HepG2 (cell line): Measurements from ENCODE around the gene NRG2. TPM values are rescaled to one million over a fixed set of nuclear protein-coding genes. Genes with fewer than 3 reads are reported as not detected.

Source experiments
- ATAC-seq: fragments of 200-7000 bp; cut with Tn5 transposase; 3 replicates; pipeline ENCODE4 v1.9.1; 2020; ENCODE audit warnings: mild to moderate bottlenecking, moderate library complexity
- BruUV-seq: library from RNA; stranded (reverse); fragments of 400-500 nt; replicated peaks from 2 replicates; lab custom pipeline; 2021; lab: Mats Ljungman, UMichigan
- CTCF ChIA-PET: fragments of 300-600 bp; formaldehyde crosslinking; extraction: SDS; loops from one replicate; lab custom pipeline; 2021; ENCODE audit warnings: low total read pairs, inconsistent platforms, low intra/inter-chr PET ratio; lab: Yijun Ruan, JAX
- POLR2A ChIA-PET: fragments of 350-600 bp; sonication (Branson Sonifier 250); formaldehyde crosslinking; loops from one replicate; lab custom pipeline; 2020; ENCODE audit warnings: antibody characterized with exemption, inconsistent platforms; lab: Yijun Ruan, JAX
- DNase-seq: peaks from one replicate; pipeline ENCODE4 v3.0.0-alpha.2; 2015; ENCODE audit warnings: low spot score
- FAIRE-seq: peaks from 3 replicates; lab custom pipeline; 2011; peaks lifted over from hg19 to GRCh38; lab: Jason Lieb, UNC
- H2AFZ ChIP-seq: one replicate; pipeline ENCODE4 v1.6.1; 2011; ENCODE audit warnings: low read length, inconsistent platforms
- H3K27ac ChIP-seq: fragments of 300-600 bp; 3 replicates; pipeline ENCODE4 v1.8.0; 2011; ENCODE audit warnings: mixed run types, mild to moderate bottlenecking, mixed read lengths, low read length, inconsistent platforms; ENCODE audit not compliant: insufficient read depth; ENCODE audit errors: extremely low read length
- H3K27me3 ChIP-seq, 2 experiments: fragments of 200-600 bp in 1 of 2; 2 replicates in 1 of 2; 3 replicates in 1 of 2; pipeline versions ENCODE4 v1.6.0 to v1.8.0; 2011; ENCODE audit warnings: low read length in 2 of 2, mild to moderate bottlenecking in 2 of 2, moderate library complexity in 2 of 2, inconsistent platforms in 1 of 2; ENCODE audit not compliant: insufficient read depth in 2 of 2, control insufficient read depth in 1 of 2
- H3K36me3 ChIP-seq, 2 experiments: fragments of 200-600 bp in 1 of 2; replicated peaks in 1 of 2; 2 replicates in 1 of 2; 3 replicates in 1 of 2; pipeline versions ENCODE4 v1.5.1 to v1.8.0; 2011; ENCODE audit warnings: low read length in 2 of 2, inconsistent platforms in 1 of 2; ENCODE audit not compliant: insufficient read depth in 2 of 2, control insufficient read depth in 1 of 2
- H3K4me1 ChIP-seq: 2 replicates; pipeline ENCODE4 v1.5.1; 2012; ENCODE audit warnings: low read length, inconsistent platforms; ENCODE audit not compliant: insufficient read depth
- H3K4me2 ChIP-seq: 2 replicates; pipeline ENCODE4 v1.6.0; 2011; ENCODE audit warnings: low read depth, low read length, inconsistent platforms
- H3K4me3 ChIP-seq, 3 experiments: fragments of 200-600 bp in 1 of 3; sonication (generic), shearing (Covaris generic) in 1 of 3; replicated peaks in 1 of 3; 2 replicates each; pipeline ENCODE4 v1.5.1; 2011 to 2016; ENCODE audit warnings: low read length in 3 of 3, inconsistent platforms in 2 of 3, low read depth in 2 of 3, mild to moderate bottlenecking in 2 of 3, control low read depth in 1 of 3, mixed read lengths in 1 of 3; ENCODE audit not compliant: insufficient read depth in 1 of 3
- H3K79me2 ChIP-seq: one replicate; pipeline ENCODE4 v1.6.1; 2011; ENCODE audit warnings: low read length, inconsistent platforms; ENCODE audit not compliant: insufficient read depth
- H3K9ac ChIP-seq: 2 replicates; pipeline ENCODE4 v1.6.0; 2011; ENCODE audit warnings: mild to moderate bottlenecking, low read depth, low read length, inconsistent platforms; ENCODE audit not compliant: insufficient read depth
- H3K9me3 ChIP-seq: 2 replicates; pipeline ENCODE4 v1.5.1; 2012; ENCODE audit warnings: mild to moderate bottlenecking, low read length
- H4K20me1 ChIP-seq: 2 replicates; pipeline ENCODE4 v1.6.0; 2011; ENCODE audit warnings: inconsistent platforms, mild to moderate bottlenecking, low read length, moderate library complexity; ENCODE audit not compliant: insufficient read depth
- ATF7-NPFF ChIP-seq: sonication (generic); formaldehyde crosslinking; IDR thresholded peaks from 2 replicates; pipeline ENCODE4 v1.8.1; 2023; ENCODE audit warnings: mild to moderate bottlenecking, low read depth, missing genetic modification reagents, moderate library complexity
- GTF2F1 ChIP-seq: fragments of 150-350 bp; IDR thresholded peaks from 2 replicates; pipeline ENCODE4 v1.6.1; 2014; ENCODE audit warnings: low read length
- HNRNPH1 ChIP-seq: fragments of 200-400 bp; formaldehyde crosslinking; optimal IDR thresholded peaks from 2 replicates; pipeline ENCODE3; 2017; ENCODE audit warnings: mild to moderate bottlenecking, low read depth, low read length
- HNRNPL ChIP-seq: fragments of 200-400 bp; formaldehyde crosslinking; IDR thresholded peaks from 2 replicates; pipeline ENCODE4 v1.6.1; 2017; ENCODE audit warnings: mild to moderate bottlenecking, low read depth, low read length
- KMT2A ChIP-seq: sonication (generic); formaldehyde crosslinking; IDR thresholded peaks from 2 replicates; pipeline ENCODE4 v1.4.0; 2020; ENCODE audit warnings: missing genetic modification reagents
- LBX2 ChIP-seq: sonication (generic); formaldehyde crosslinking; IDR thresholded peaks from 2 replicates; pipeline ENCODE4 v1.5.0; 2020; ENCODE audit warnings: missing genetic modification reagents, mild to moderate bottlenecking, borderline replicate concordance
- MZF1 ChIP-seq: sonication (generic); formaldehyde crosslinking; IDR thresholded peaks from 2 replicates; pipeline ENCODE4 v1.8.1; 2023; ENCODE audit warnings: mild to moderate bottlenecking, missing genetic modification reagents, borderline replicate concordance
- RNF219 ChIP-seq: sonication (generic); formaldehyde crosslinking; IDR thresholded peaks from 2 replicates; pipeline ENCODE4 v1.5.0; 2020; ENCODE audit warnings: mild to moderate bottlenecking, missing genetic modification reagents
- SIX1 ChIP-seq: sonication (generic); formaldehyde crosslinking; IDR thresholded peaks from 2 replicates; pipeline ENCODE4 v1.4.0; 2020; ENCODE audit warnings: missing genetic modification reagents, borderline replicate concordance
- ZNF12 ChIP-seq: sonication (generic); formaldehyde crosslinking; IDR thresholded peaks from 2 replicates; pipeline ENCODE4 v1.5.0; 2020; ENCODE audit warnings: missing genetic modification reagents
- ZNF282 ChIP-seq: fragments of 450-650 bp; IDR thresholded peaks from 2 replicates; pipeline ENCODE4 v1.6.1; 2018; ENCODE audit not compliant: partially characterized antibody
- ZNF296 ChIP-seq: sonication (generic); formaldehyde crosslinking; conservative IDR thresholded peaks from 2 replicates; pipeline ENCODE4 v1.5.0; 2020; ENCODE audit warnings: mild to moderate bottlenecking, missing genetic modification reagents
- WGBS: methylation state at CpG from one replicate; pipeline ENCODE4 v1.1.6; 2017; ENCODE audit warnings: low lambda C conversion rate; 5-methylcytosine and 5-hydroxymethylcytosine counted together
- in situ Hi-C: cut with HindIII; loops from 2 replicates; pipeline ENCODE4 v1.10.0; 2017; ENCODE audit warnings: low pct_unique_long_range_greater_than_20kb; ENCODE audit not compliant: extremely low pct_ligation_motif_present
- intact Hi-C: fragments of 100-400 bp; cut with micrococcal nuclease; formaldehyde crosslinking; loops from one replicate; pipeline ENCODE4 v1.10.0; 2022; ENCODE audit not compliant: unreplicated experiment
- polyA plus RNA-seq, 8 experiments: library from polyadenylated mRNA; depleted of rRNA in 3 of 8; stranded (reverse) in 7 of 8; unstranded in 1 of 8; fragments of >200 nt; fragmentation: Illumina TruSeq in 4 of 8; extraction: Trizol in 4 of 8; gene quantifications; 2 replicates each; pipeline versions ENCODE4 v1.2.1 to v1.2.3, GENCODE V29; 2011 to 2016; ENCODE audit warnings: low read depth in 4 of 8, missing spikeins in 1 of 8, mixed read lengths in 1 of 8; ENCODE audit not compliant: insufficient read depth in 1 of 8
- total RNA-seq, 5 experiments: library from RNA; depleted of rRNA; stranded (reverse); fragments of >200 nt; fragmentation: Illumina TruSeq; extraction: Trizol; gene quantifications; 2 replicates each; pipeline ENCODE4 v1.2.3, GENCODE V29; 2016; ENCODE audit warnings: low read depth in 1 of 5
- TF ChIP-seq, protein P1 (sequence below): sonication (generic); formaldehyde crosslinking; IDR thresholded peaks from 2 replicates; pipeline ENCODE4 v1.4.0; 2020; ENCODE audit warnings: missing genetic modification reagents
- TF ChIP-seq, protein P2 (sequence below): sonication (generic); formaldehyde crosslinking; IDR thresholded peaks from 2 replicates; pipeline ENCODE4 v1.8.0; 2022; ENCODE audit warnings: mild to moderate bottlenecking, missing genetic modification reagents, moderate library complexity

NRG2 gene
- total and polyA plus RNA-seq, 2 of the 13 experiments (the other 11 are each of a cell fraction or from before 2014, with no cell fraction given): not detected

DNA sequence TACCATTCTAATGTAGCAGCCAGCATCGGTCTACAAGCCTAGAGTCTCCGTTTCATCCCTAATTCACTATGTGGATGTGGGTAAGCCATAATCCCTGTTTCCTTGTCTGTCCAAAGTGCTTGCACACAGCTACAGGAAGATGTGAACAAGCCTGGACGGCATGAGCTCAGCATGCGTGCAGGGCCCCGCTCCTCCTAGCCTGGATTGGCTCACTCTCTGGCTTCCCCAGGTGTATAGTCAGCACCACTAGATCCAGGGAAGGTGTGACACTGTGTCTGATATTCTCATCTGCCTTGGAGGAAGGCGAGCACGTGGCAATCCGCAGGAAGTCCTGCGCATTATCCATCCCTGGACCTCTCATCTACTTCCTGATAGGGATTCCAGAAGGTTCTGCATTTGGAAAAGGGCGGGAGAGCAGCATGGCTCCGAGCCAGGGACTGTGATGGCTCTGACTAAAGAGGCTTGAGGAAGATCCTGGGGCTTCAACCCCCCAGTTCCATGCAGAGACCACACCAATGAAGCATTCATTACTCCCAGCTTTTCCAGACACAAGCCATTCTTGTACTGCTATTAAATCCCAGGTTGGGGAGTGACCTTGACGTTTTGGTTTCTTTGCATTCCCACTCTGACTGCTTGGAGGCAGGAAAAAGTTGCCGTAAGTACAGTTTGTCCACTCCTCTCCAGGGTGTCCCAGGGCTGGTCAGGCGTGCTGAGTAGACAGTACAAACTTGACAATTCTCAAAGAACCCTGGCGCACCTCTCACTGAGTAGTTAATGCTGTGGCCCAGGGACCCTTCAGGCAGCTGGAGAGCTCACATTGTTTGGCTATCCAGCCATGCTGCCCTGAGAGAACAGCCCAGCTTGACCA lies 181.8 kb downstream of the NRG2 start:
- no peaks in the 10 kb centered on the region for H4K20me1 ChIP-seq
- intact Hi-C loops (loop anchor here (10.0 kb wide), 1 partner anchor 104 kb away; no protein-coding TSS in a partner anchor), in situ Hi-C loops (no loop called here)
- CTCF ChIA-PET: no interaction called here
- BruUV-seq: no TSS peak
- H3K9me3 ChIP-seq: no peaks in the 10 kb centered on the region
- no peak overlapping the region for H3K4me3 ChIP-seq
- FAIRE-seq (no peak), ATAC-seq (no peak), DNase-seq (no peak)
- no peak overlapping the region for H2AFZ ChIP-seq
- H3K27ac ChIP-seq: no peak overlapping the region
- no peaks in the 10 kb centered on the region for H3K36me3 ChIP-seq
- H3K4me1 ChIP-seq: no peaks in the 10 kb centered on the region
- H3K9ac ChIP-seq: no peak overlapping the region
- no peaks in the 10 kb centered on the region for H3K79me2 ChIP-seq
- WGBS: 21% methylated on average over 5 of the region's 15 CpGs
- peaks cover 2 to 47% of the 10 kb centered on the region in 2 experiments; a peak in 3 of 5 replicates for H3K27me3 ChIP-seq
- H3K4me2 ChIP-seq: no peak overlapping the region
- POLR2A ChIA-PET: no interaction called here
- TF ChIP-seq ATF7-NPFF (CRISPR knock-in tag) (no peak), KMT2A (CRISPR knock-in tag) (no peak), GTF2F1 (no peak), LBX2 (CRISPR knock-in tag) (no peak), RNF219 (CRISPR knock-in tag) (no peak), ZNF296 (CRISPR knock-in tag) (no peak), HNRNPH1 (no peak), MZF1 (no peak), SIX1 (CRISPR knock-in tag) (no peak), ZNF282 (no peak), ZNF12 (CRISPR knock-in tag) (no peak), HNRNPL (no peak)
- TF ChIP-seq, protein P1, sequence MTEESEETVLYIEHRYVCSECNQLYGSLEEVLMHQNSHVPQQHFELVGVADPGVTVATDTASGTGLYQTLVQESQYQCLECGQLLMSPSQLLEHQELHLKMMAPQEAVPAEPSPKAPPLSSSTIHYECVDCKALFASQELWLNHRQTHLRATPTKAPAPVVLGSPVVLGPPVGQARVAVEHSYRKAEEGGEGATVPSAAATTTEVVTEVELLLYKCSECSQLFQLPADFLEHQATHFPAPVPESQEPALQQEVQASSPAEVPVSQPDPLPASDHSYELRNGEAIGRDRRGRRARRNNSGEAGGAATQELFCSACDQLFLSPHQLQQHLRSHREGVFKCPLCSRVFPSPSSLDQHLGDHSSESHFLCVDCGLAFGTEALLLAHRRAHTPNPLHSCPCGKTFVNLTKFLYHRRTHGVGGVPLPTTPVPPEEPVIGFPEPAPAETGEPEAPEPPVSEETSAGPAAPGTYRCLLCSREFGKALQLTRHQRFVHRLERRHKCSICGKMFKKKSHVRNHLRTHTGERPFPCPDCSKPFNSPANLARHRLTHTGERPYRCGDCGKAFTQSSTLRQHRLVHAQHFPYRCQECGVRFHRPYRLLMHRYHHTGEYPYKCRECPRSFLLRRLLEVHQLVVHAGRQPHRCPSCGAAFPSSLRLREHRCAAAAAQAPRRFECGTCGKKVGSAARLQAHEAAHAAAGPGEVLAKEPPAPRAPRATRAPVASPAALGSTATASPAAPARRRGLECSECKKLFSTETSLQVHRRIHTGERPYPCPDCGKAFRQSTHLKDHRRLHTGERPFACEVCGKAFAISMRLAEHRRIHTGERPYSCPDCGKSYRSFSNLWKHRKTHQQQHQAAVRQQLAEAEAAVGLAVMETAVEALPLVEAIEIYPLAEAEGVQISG (CRISPR knock-in tag): no peak
- TF ChIP-seq, protein P2, sequence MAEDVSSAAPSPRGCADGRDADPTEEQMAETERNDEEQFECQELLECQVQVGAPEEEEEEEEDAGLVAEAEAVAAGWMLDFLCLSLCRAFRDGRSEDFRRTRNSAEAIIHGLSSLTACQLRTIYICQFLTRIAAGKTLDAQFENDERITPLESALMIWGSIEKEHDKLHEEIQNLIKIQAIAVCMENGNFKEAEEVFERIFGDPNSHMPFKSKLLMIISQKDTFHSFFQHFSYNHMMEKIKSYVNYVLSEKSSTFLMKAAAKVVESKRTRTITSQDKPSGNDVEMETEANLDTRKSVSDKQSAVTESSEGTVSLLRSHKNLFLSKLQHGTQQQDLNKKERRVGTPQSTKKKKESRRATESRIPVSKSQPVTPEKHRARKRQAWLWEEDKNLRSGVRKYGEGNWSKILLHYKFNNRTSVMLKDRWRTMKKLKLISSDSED (CRISPR knock-in tag): no peak
